Measurements from ENCODE around the gene HOXC10. TPM values are rescaled to one million over a fixed set of nuclear protein-coding genes. Genes with fewer than 3 reads are reported as not detected.

The HOXC10 gene
- total and polyA plus RNA-seq, 10 of the 15 experiments (the other 5 are each of a cell fraction or from before 2014, with no cell fraction given) = 0.59 TPM; not detected in 9

DNA sequence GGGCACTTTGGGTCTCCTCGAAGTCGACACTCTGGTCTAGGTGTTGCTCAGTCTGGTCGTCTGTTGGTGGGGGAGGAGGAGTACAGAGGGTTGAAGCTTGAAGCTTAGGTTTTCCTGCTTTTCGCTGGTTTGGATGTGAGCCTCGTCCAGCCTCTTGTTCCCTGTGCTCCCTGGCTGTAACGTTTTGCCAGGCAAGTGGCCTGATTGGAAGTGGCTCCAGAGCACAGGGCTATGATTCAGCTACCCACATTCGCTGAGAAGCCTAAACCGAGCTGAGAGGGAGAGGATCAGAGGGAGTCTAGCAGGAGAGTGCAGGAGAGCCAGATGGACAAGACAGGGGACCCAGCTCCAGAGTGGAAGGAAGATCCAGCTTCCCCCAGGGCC is 6.1 kb downstream of the HOXC10 start:
- WGBS (ENCODE audit: insufficient coverage, insufficient replicate concordance, low lambda C conversion rate, missing lambda C conversion rate) = under 1% methylated on average over 8 of the region's 8 CpGs
- no peak overlapping the region for H3K9ac ChIP-seq (ENCODE audit: control insufficient read depth, insufficient read depth, low read length)

More for the DNA sequence above, 6.1 kb downstream of the HOXC10 start:
- ATAC-seq = no peak
- no peaks in the 10 kb centered on the region for H3K79me2 ChIP-seq (ENCODE audit: control insufficient read depth, insufficient read depth, low read length)
- intact Hi-C loops (cut with micrococcal nuclease; ENCODE audit: unreplicated experiment) = no loop called here
- no peak overlapping the region for H3K4me2 ChIP-seq (ENCODE audit: control insufficient read depth, insufficient read depth)
- H3K36me3 ChIP-seq (ENCODE audit: control insufficient read depth in 2 of 2, insufficient read depth in 2 of 2, low read length in 1 of 2) = no peaks in the 10 kb centered on the region
- CTCF ChIA-PET = interaction anchor here (0.6 to 2.8 kb wide), 12 partner anchors 13 to 248 kb away, joined by 3 to 10 read pairs (median 4); no protein-coding TSS in a partner anchor
- H2AFZ ChIP-seq (ENCODE audit: control insufficient read depth, low read depth, low read length) = no peak overlapping the region
- peaks cover 29 to 57% of the 10 kb centered on the region in 2 experiments for H3K27me3 ChIP-seq (replicated peaks in 1 of 2; ENCODE audit: control insufficient read depth in 2 of 2, insufficient read depth in 2 of 2, low read length in 1 of 2)
- no peak for DNase-seq (ENCODE audit: low read depth, low spot score)
- H3K4me3 ChIP-seq = no peak overlapping the region
- no peak for FAIRE-seq
- SMC1A ChIA-PET (ENCODE audit: uncharacterized antibody, unreplicated experiment) = interaction anchor here (0.6 to 1.5 kb wide), 4 partner anchors 10 to 234 kb away, joined by 3 to 5 read pairs (median 4); no protein-coding TSS in a partner anchor
- TF ChIP-seq HDAC6 (IDR thresholded peaks at IDR 0.05; ENCODE audit: unreplicated experiment) (no peak), PAX8 (IDR thresholded peaks at IDR 0.05) (no peak), YY1 (IDR thresholded peaks at IDR 0.05; ENCODE audit: low read depth, low read length) (no peak), MTA2 (IDR thresholded peaks at IDR 0.05; ENCODE audit: low read depth) (no peak), ZNF622 (IDR thresholded peaks at IDR 0.05) (no peak), TBL1XR1 (IDR thresholded peaks at IDR 0.05; ENCODE audit: low read depth, low read length) (no peak), CEBPB (IDR thresholded peaks at IDR 0.05; ENCODE audit: borderline replicate concordance in 1 of 2, low read depth in 2 of 2, low read length in 2 of 2) (no peak), TCF7 (IDR thresholded peaks at IDR 0.05; ENCODE audit: borderline replicate concordance) (no peak)
- TF ChIP-seq, protein P1, sequence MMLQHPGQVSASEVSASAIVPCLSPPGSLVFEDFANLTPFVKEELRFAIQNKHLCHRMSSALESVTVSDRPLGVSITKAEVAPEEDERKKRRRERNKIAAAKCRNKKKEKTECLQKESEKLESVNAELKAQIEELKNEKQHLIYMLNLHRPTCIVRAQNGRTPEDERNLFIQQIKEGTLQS (IDR thresholded peaks at IDR 0.05; ENCODE audit: borderline replicate concordance, extremely low read depth, low read depth, low read length) = no peak
- TF ChIP-seq, protein P2, sequence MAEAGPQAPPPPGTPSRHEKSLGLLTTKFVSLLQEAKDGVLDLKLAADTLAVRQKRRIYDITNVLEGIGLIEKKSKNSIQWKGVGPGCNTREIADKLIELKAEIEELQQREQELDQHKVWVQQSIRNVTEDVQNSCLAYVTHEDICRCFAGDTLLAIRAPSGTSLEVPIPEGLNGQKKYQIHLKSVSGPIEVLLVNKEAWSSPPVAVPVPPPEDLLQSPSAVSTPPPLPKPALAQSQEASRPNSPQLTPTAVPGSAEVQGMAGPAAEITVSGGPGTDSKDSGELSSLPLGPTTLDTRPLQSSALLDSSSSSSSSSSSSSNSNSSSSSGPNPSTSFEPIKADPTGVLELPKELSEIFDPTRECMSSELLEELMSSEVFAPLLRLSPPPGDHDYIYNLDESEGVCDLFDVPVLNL (IDR thresholded peaks at IDR 0.05; ENCODE audit: low read depth, low read length) = no peak
- RAD21 ChIA-PET (ENCODE audit: unreplicated experiment) = interaction anchor here (0.6 to 2.1 kb wide), 7 partner anchors 9 to 380 kb away, joined by 3 to 7 read pairs (median 4); partner anchors contain the start of gene HOXC9
- no peak overlapping the region for H3K27ac ChIP-seq (ENCODE audit: control insufficient read depth, insufficient read depth)
- BruUV-seq (replicated peaks) = no TSS peak
- POLR2A ChIA-PET = interaction anchor here (0.7 kb wide), 1 partner anchor 9 kb away, joined by 5 read pairs; the partner anchor contains the start of gene HOXC9
- in situ Hi-C loops (cut with MboI) = no loop called here
- peaks cover 3% of the 10 kb centered on the region; the same call in 1 of the 2 replicates for H4K20me1 ChIP-seq (ENCODE audit: control insufficient read depth, insufficient read depth)
- peaks cover 13% of the 10 kb centered on the region for H3K4me1 ChIP-seq (ENCODE audit: control insufficient read depth, insufficient read depth, low read length)
- H3K9me3 ChIP-seq (replicated peaks; ENCODE audit: control insufficient read depth, insufficient read depth, low read length) = no peaks in the 10 kb centered on the region
